H54 (cell line): Measurements from ENCODE around the gene CFAP52.

Experiments
- DNase-seq: peaks from one replicate; pipeline ENCODE4 v3.0.0; 2011; ENCODE audit warnings: low spot score, mixed read lengths; ENCODE audit not compliant: insufficient read length
- FAIRE-seq: peaks from 3 replicates; lab custom pipeline; 2011; peaks lifted over from hg19 to GRCh38; lab: Jason Lieb, UNC
- POLR2A ChIP-seq: IDR thresholded peaks from 2 replicates; pipeline ENCODE4 v1.6.1; 2011; ENCODE audit warnings: low read depth, mild to moderate bottlenecking, low read length

Gene CFAP52, protein sequence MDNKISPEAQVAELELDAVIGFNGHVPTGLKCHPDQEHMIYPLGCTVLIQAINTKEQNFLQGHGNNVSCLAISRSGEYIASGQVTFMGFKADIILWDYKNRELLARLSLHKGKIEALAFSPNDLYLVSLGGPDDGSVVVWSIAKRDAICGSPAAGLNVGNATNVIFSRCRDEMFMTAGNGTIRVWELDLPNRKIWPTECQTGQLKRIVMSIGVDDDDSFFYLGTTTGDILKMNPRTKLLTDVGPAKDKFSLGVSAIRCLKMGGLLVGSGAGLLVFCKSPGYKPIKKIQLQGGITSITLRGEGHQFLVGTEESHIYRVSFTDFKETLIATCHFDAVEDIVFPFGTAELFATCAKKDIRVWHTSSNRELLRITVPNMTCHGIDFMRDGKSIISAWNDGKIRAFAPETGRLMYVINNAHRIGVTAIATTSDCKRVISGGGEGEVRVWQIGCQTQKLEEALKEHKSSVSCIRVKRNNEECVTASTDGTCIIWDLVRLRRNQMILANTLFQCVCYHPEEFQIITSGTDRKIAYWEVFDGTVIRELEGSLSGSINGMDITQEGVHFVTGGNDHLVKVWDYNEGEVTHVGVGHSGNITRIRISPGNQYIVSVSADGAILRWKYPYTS

DNA sequence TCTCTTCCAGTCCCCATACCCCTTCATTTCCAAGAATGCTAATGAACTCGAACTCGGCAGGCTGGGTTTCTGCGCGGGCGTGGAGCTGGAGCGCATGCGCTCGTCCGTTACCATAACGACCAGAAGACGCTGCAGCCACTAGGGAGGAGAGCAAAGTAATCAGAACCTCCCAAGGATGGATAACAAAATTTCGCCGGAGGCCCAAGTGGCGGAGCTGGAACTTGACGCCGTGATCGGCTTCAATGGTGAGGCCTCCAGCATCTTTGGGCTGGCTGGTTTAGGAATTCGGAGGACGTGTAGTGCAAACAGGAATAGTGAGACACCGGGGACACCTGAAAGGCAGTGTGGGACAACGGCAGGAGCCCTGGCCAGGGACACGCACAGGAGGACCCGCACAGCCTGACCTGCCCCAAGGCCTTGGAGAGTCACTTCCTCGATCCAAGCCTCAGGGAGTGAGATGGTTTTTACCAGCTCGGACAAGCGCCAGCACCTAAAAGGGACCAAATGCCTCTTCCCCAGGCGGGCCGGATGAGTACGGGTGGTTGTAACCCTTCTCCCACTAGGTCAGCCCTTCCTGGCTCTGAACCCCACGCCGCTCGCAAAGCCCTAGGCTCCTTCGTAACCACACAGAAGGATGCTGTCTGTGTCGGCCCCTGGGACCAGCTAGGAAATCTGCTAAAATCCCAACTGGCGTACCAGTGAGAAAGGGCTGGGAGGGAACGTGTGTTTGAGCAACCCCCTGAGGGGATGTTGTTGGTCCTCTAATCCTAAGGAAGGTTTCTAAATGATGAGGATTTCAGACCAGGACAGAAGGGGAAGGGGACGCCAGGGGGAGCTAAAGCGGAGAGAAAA is at the start of gene CFAP52:
CFAP52 (plus strand) TSS at position 122 of the 852 bp plus-strand sequence; CDS start at position 176, 54 bp downstream.
- no peak for TF ChIP-seq POLR2A
- DNase-seq (peak; percentile 78), FAIRE-seq (peak; percentile 6)

DNA sequence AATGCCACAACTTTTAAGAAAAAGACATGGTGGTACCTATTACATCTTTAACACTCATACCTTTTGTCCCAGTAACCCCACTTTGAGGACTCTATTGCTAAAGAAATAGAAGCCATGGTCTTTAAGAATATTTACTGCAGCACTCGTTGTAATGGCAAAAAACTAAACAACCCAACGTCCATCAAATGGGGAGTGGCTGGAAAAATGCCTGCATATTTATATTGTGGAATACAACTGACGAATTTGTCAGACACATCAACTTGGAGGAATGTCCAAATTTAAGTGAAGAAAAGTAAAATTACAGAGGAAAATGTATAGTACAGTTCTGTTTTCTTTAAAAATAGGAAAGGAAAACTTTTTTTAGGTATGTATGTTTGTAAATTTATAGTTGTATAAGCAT is 48.7 kb upstream of the CFAP52 start:
- FAIRE-seq (no peak), DNase-seq (no peak)
- TF ChIP-seq POLR2A, result no peak

DNA sequence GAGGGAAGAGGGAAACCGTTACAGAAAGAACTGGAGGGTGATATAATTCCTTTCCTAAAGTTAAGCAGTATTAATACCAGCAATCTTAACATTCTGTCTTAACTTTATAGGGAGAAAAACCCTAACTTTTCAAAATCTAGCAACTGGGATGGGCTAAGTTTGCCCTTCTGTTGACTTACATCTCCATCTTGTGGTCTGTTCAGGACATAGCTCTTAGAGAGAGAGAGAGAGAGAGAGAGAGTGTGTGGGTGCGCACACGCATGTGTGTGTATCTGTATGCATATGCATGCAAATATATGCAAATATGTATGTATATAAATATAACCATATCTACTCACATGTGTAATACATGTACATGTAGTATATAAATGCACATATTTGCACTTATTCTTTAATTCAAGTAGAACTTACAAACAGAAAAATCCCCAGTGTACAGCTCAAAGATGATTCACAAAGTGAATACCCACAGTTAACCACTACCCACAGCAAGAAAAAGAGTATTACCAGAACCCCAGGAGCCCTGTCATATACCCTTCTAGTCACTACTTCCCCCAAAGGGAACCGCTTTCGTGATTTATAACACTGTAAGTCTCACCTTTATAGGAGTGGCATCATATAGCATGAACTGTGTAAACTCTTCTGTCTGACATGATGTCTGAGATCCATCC is 47.3 kb upstream of the CFAP52 start:
- TF ChIP-seq POLR2A, result no peak
- DNase-seq, result peak; percentile 9
- peak; percentile 23 for FAIRE-seq

DNA sequence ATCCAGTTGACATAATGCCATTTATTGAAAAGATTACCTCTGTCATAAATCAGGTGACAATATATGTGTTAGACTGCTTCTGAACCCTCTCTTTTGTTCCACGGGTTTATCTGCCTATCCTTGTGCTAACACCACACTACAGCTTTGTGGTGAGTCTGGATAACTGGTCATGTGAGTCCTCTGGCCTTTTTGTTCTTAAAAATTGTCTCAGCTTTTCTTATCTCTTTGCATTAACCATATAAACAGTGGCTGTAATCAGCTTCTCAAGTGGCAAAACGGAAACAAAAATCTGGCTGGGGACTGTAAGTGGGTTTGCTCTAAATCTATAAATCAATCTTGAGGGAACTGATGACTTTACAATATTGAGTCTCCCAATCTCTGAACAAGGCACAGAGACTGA is 45.4 kb upstream of the CFAP52 start:
- DNase-seq (no peak), FAIRE-seq (no peak)
- TF ChIP-seq POLR2A, result no peak

DNA sequence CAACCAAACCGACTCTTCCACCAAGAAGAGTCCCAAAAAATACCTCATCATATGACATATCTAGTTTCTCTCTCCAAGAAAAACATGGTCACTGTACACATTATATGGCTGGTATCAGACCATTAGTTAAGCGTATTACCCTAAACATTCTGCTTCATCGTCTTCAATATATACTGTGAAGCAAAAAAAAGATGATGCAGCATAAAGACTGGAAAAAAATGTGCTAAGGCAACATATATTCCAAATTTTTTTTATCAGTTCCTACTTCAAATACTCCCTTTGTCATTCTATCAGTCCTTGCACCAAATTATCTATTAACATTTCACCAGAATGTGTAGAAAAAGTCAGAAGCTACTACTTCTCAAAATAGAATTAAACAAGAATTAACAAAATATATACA is 43.7 kb upstream of the CFAP52 start:
- TF ChIP-seq POLR2A, result no peak
- DNase-seq, result no peak
- no peak for FAIRE-seq

DNA sequence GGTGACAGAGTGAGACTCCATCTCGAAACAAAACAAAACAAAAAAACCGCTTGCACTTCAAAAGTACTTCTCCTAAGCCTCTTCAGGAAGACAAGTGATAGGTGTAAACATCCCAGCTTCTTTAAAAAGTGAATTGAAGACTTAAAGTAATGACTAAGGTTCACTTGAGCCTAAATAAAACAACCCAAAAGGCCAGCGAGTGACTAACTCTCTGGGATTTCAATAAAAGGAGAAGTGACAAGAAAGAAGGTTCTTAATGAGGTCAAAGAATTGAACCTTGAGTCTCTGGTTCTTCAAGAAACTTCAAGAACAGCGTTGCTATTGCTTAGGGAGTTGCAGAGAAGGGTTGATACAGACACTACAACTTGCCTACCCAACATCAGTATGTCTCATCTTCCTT is 43.0 kb upstream of the CFAP52 start:
- no peak for TF ChIP-seq POLR2A
- no peak for DNase-seq
- no peak for FAIRE-seq

DNA sequence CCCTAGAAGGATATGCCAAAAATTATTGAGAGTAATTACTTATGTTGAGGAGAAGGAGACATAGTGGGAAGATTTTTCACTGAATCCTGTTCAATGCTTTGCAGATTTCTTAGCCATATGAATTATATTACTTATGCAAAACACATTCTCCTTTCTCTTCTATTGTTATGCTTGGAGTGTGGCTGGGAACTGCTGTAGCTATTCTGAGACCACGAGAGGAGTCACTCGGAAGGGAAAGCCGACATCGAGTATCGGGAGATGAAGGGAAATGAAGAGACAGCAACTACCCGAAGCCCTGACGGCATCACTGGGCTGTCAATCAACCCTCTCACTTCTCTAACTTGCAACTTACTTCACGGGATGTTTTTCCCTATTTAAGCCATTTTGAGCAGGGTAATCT is 40.4 kb upstream of the CFAP52 start:
- TF ChIP-seq POLR2A, result no peak
- DNase-seq (no peak), FAIRE-seq (no peak)

DNA sequence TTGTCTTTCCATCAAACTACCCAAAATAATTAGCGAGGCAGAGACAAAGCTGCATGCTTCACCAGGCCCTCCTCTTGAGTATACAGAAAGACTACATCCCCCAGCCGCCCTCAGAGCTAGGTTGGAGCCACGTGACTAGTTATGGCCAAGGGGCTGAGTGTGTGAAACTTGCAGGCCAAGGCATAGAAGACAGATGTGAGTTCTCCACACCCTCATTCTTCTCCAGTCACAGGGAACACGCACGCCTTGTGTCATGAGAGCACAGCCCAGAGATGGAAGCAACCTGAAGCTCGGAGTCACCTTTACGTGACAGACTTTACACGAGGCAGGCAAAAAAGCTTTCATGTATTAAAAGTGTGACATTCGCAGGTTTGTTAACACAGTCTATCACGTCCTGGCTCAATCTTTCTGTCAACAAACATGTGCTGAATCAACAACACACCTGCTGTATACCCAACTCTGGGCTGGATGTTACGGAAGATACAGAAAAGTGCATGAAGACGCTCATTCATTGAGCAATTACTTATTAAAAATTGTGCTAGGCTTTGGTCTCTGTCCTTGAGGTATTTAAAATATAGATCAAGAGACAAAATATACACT is 39.2 kb upstream of the CFAP52 start:
- no peak for TF ChIP-seq POLR2A
- FAIRE-seq (no peak), DNase-seq (no peak)

DNA sequence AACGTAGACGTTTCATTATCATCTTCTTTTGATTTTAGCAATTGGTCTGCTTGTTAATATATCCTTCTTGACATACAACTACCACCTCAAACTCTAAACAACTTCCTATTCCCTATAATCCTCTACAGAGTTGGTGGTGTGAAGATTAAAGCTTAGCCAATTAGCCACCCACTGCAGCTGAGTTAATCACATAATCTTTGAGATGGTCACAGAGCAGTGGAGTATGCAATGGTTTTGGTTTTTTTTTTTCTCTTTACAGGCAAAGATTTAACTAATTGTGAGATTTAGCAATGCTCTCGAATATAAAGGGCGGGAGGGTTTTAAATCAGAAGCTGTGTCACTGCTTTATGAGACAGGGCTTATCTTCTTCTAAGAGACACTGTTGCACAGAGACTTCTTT is 37.8 kb upstream of the CFAP52 start:
- FAIRE-seq (no peak), DNase-seq (no peak)
- no peak for TF ChIP-seq POLR2A

DNA sequence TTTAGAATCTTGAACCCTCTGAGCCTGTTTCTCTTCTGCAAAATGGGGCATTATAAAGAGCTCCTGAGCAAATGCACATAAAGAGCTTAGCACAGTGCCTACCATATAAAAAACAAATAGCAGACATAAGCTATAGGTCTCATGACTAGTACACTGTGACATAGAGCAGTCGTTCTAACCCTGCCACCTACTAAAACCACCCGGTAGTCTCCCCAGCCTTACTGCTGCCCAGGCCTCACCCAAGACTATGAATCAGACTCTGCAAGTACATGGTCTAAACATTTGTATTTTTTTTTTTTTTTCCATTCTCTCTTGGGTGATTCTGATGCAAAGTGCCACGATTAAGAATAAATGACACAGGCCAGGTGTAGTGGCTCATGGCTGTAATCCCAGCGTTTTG is 34.7 kb upstream of the CFAP52 start:
- no peak for DNase-seq
- no peak for TF ChIP-seq POLR2A
- no peak for FAIRE-seq

DNA sequence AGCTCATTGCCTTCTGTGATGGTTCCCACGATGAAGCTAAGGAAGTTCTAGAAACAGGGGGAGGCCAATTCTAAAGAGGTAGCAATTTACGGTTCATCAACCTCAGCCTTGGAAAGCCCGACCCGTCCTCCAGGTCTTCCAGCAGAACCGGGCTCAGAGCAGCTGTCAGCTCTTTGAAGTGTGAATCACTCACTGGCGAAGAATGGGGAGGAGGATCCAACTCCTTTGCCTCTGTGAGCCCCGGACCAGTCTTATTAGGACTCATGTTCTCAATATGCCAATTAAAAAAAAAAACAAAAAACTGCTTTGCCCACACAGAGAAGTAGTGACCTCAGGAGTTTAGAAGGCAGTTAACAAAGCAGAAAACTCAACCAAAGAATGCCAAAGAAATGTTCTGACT is 32.2 kb upstream of the CFAP52 start:
- FAIRE-seq, result no peak
- DNase-seq, result no peak
- no peak for TF ChIP-seq POLR2A

DNA sequence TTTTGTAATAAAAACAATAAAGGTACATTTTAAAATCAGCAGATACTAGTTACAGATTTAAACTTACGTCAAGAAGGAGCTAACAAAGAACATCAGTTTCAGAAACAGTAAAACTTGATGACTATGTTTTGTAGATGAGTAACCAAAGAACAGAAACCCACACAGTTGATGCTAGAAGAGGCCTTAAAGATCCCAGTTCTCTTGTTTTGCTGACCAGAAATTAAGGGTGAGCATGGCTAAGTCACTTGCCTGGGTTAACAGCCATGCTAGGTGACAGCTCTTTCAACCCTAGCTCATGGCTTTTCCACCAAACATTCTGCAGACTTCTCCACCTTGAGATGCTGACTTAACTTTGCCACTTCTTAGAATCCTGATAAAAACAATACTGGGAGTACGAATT is 27.2 kb upstream of the CFAP52 start:
- no peak for DNase-seq
- no peak for TF ChIP-seq POLR2A
- no peak for FAIRE-seq

DNA sequence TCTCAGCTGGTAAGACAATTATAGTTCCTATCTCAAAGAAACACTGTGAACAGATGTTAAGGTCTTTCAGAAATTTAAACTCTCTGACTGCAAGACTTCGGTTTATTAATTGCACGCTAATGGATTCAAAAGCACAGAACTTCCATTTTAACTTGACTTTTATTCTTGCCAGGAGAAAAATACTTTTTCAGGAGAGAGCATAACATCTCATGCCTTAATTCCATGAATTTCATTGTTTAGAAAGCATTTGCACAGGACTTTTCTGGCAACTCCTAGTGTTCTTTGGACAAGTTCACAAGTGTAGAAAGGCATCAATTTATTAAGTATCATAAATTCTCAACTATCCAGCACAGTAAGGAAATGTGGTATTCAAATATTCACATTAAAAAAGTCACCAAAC is 23.3 kb upstream of the CFAP52 start:
- TF ChIP-seq POLR2A, result no peak
- no peak for FAIRE-seq
- DNase-seq, result no peak
